Measurements from ENCODE around the gene APOBEC3C.
"Not testable (repeated sequence)": the region's sequence is repeated elsewhere in the genome, so short reads cannot be mapped to it uniquely, and the experiment has no call there.

APOBEC3C gene

GRCh38 chr22:38984224-38984623 lies 29.8 kb upstream of the APOBEC3C start:
- DNase-seq: no peak

- peak; percentile 87 for DNase-seq
Observed at GRCh38 chr22:38984784-38985757, 29.0 kb upstream of the APOBEC3C start.

GRCh38 chr22:38986629-38987028 lies 27.4 kb upstream of the APOBEC3C start:
- no peak for DNase-seq

GRCh38 chr22:38987171-38987895 lies 26.7 kb upstream of the APOBEC3C start:
- no peak for DNase-seq

- DNase-seq: no peak
Observed at GRCh38 chr22:38989466-38989865, 24.6 kb upstream of the APOBEC3C start.

- DNase-seq: not testable (repeated sequence)
Observed at GRCh38 chr22:38992871-38993371, 21.1 kb upstream of the APOBEC3C start.

- DNase-seq: no peak
Observed at GRCh38 chr22:38996105-38996504, 18.0 kb upstream of the APOBEC3C start.

- DNase-seq: no peak
Observed at GRCh38 chr22:38997518-38997917, 16.5 kb upstream of the APOBEC3C start.

- peak; percentile 88 for DNase-seq
Observed at GRCh38 chr22:39003165-39003638, 10.9 kb upstream of the APOBEC3C start.

- no peak for DNase-seq
Observed at GRCh38 chr22:39007177-39007576, 6.9 kb upstream of the APOBEC3C start.

GRCh38 chr22:39008271-39008850 lies 5.7 kb upstream of the APOBEC3C start:
- DNase-seq: not testable (repeated sequence)

- DNase-seq: no peak
Observed at GRCh38 chr22:39010946-39011345, 3.1 kb upstream of the APOBEC3C start.

- DNase-seq: no peak
Observed at GRCh38 chr22:39012533-39013511, 1.2 kb upstream of the APOBEC3C start.

- not testable (repeated sequence) for DNase-seq
Observed at GRCh38 chr22:39013561-39013941, 506 bp upstream of the APOBEC3C start.

GRCh38 chr22:39014723-39015121 lies 665 bp downstream of the APOBEC3C start:
- DNase-seq: not testable (repeated sequence)

- DNase-seq: no peak
Observed at GRCh38 chr22:39016592-39016991, 2.5 kb downstream of the APOBEC3C start.

- no peak for DNase-seq
Observed at GRCh38 chr22:39017596-39018365, 3.7 kb downstream of the APOBEC3C start.

- DNase-seq: not testable (repeated sequence)
Observed at GRCh38 chr22:39020021-39020651, 6.1 kb downstream of the APOBEC3C start.

GRCh38 chr22:39021552-39022250 lies 7.6 kb downstream of the APOBEC3C start:
- DNase-seq: no peak
